Activated CD8-positive, alpha-beta T cell treated with anti-CD3 and anti-CD28 coated beads, Interleukin-2, amount 10 ng/mL, durations not matched to agents 7 days and 5 days (primary cell): ENCODE results near the gene FAM117A. TPM values are rescaled to one million over a fixed set of nuclear protein-coding genes. Genes with fewer than 3 reads are reported as not detected.
A peak's percentile ranks its signal among the peaks of the same experiment; 100 is the strongest.
"Not testable (repeated sequence)": the region's sequence is repeated elsewhere in the genome, so short reads cannot be mapped to it uniquely, and the experiment has no call there.

Source experiments
- ATAC-seq: fragments of 150-1000 bp; cut with Tn5 transposase; one replicate; pipeline ENCODE4 v1.10.0; 2021; ENCODE audit warnings: moderate library complexity
- CTCF ChIA-PET: fragments of 350-600 bp; sonication (Branson Sonifier 250); formaldehyde crosslinking; loops from one replicate; lab custom pipeline; 2021; ENCODE audit warnings: antibody characterized with exemption; lab: Charles Lee
- POLR2A ChIA-PET: fragments of 350-600 bp; sonication (Branson Sonifier 250); formaldehyde crosslinking; loops from one replicate; lab custom pipeline; 2021; ENCODE audit warnings: antibody characterized with exemption; lab: Charles Lee
- DNase-seq: peaks from one replicate; pipeline ENCODE4 v3.0.0-alpha.2; 2020
- H3K27ac Mint-ChIP-seq: one replicate; pipeline ENCODE4 v1.8.0; 2021; ENCODE audit warnings: mild to moderate bottlenecking, mixed read lengths
- H3K27me3 Mint-ChIP-seq: one replicate; pipeline ENCODE4 v1.8.0; 2021; ENCODE audit warnings: low read depth, mixed read lengths
- H3K36me3 Mint-ChIP-seq: one replicate; pipeline ENCODE4 v1.8.0; 2021; ENCODE audit warnings: low read depth, mixed read lengths
- H3K4me1 Mint-ChIP-seq: one replicate; pipeline ENCODE4 v1.8.0; 2021; ENCODE audit warnings: low read depth, mixed read lengths
- H3K4me3 Mint-ChIP-seq: one replicate; pipeline ENCODE4 v1.8.0; 2021; ENCODE audit warnings: mild to moderate bottlenecking, mixed read lengths
- H3K9me3 Mint-ChIP-seq: one replicate; pipeline ENCODE4 v1.8.0; 2022; ENCODE audit warnings: mixed read lengths; ENCODE audit not compliant: insufficient read depth
- total RNA-seq, 2 experiments: library from RNA; stranded (reverse); gene quantifications; one replicate each; pipeline ENCODE4 v1.2.3, GENCODE V29; 2021

FAM117A gene
- total RNA-seq, 2 experiments from 2014 or later, result 20.8 to 23.5 TPM

GRCh38 chr17:49762151-49762941, 1.6 kb downstream of the FAM117A start:
- Mint-ChIP-seq H3K27me3 (peaks cover 18% of the 10 kb centered on the region), H3K4me3 (peak overlapping the region; percentile 88), H3K4me1 (peaks cover 57% of the 10 kb centered on the region), H3K36me3 (peaks cover 19% of the 10 kb centered on the region), H3K9me3 (no peaks in the 10 kb centered on the region), H3K27ac (peak overlapping the region; percentile 87)
- DNase-seq (no peak), ATAC-seq (no peak)
- ChIA-PET CTCF (interaction anchor here (1.3 to 7.2 kb wide), 9 partner anchors 13 to 192 kb away, joined by 3 to 57 read pairs (median 5); partner anchors contain the start of gene SLC35B1), POLR2A (interaction anchor here (1.4 to 4.8 kb wide), 5 partner anchors 14 to 54 kb away, joined by 3 to 47 read pairs (median 25); partner anchors contain the start of genes KAT7 and SLC35B1)

GRCh38 chr17:49760932-49761558, 2.9 kb downstream of the FAM117A start:
- Mint-ChIP-seq H3K36me3 (peaks cover 27% of the 10 kb centered on the region), H3K4me3 (peak overlapping the region; percentile 48), H3K4me1 (peaks cover 68% of the 10 kb centered on the region), H3K27me3 (peaks cover 7% of the 10 kb centered on the region), H3K27ac (peak overlapping the region; percentile 65), H3K9me3 (no peaks in the 10 kb centered on the region)
- ATAC-seq, result no peak
- ChIA-PET POLR2A (interaction anchor here (4.1 to 4.8 kb wide), 3 partner anchors 12 to 52 kb away, joined by 21 to 47 read pairs (median 41); partner anchors contain the start of gene SLC35B1), CTCF (interaction anchor here (1.0 to 7.2 kb wide), 7 partner anchors 12 to 204 kb away, joined by 3 to 57 read pairs (median 3); partner anchors contain the start of gene SLC35B1)
- no peak for DNase-seq

- POLR2A ChIA-PET, result interaction anchor here (0.5 to 4.8 kb wide), 5 partner anchors 12 to 426 kb away, joined by 3 to 47 read pairs (median 10); partner anchors contain the start of gene KAT7
- CTCF ChIA-PET, result interaction anchor here (1.1 to 7.2 kb wide), 4 partner anchors 11 to 55 kb away, joined by 3 to 57 read pairs (median 12); partner anchors contain the start of gene SLC35B1
- Mint-ChIP-seq H3K4me3 (no peak overlapping the region), H3K36me3 (peaks cover 33% of the 10 kb centered on the region), H3K27me3 (no peaks in the 10 kb centered on the region), H3K27ac (no peak overlapping the region), H3K9me3 (no peaks in the 10 kb centered on the region), H3K4me1 (peaks cover 76% of the 10 kb centered on the region)
- no peak for ATAC-seq
- DNase-seq, result no peak
These were observed 3.6 kb downstream of the FAM117A start for GRCh38 chr17:49760296-49760695.

GRCh38 chr17:49759203-49759602, 4.7 kb downstream of the FAM117A start:
- H3K4me3 Mint-ChIP-seq, result no peak overlapping the region
- peaks cover 75% of the 10 kb centered on the region for H3K4me1 Mint-ChIP-seq
- H3K27me3 Mint-ChIP-seq, result no peaks in the 10 kb centered on the region
- POLR2A ChIA-PET, result interaction anchor here (1.5 to 2.3 kb wide), 3 partner anchors 10 to 29 kb away, joined by 5 to 10 read pairs (median 5); partner anchors contain the start of gene KAT7
- H3K27ac Mint-ChIP-seq, result no peak overlapping the region
- no peaks in the 10 kb centered on the region for H3K9me3 Mint-ChIP-seq
- DNase-seq (no peak), ATAC-seq (no peak)
- H3K36me3 Mint-ChIP-seq, result peaks cover 36% of the 10 kb centered on the region
- CTCF ChIA-PET, result interaction anchor here (1.0 to 7.2 kb wide), 3 partner anchors 10 to 237 kb away, joined by 3 to 57 read pairs (median 3); no protein-coding TSS in a partner anchor

GRCh38 chr17:49758464-49759010, 5.4 kb downstream of the FAM117A start:
- not testable (repeated sequence) for DNase-seq, H3K9me3 Mint-ChIP-seq, H3K27ac Mint-ChIP-seq, H3K4me3 Mint-ChIP-seq, ATAC-seq, H3K27me3 Mint-ChIP-seq
- peaks cover 40% of the 10 kb centered on the region for H3K36me3 Mint-ChIP-seq
- CTCF ChIA-PET, result interaction anchor here (1.0 to 7.2 kb wide), 2 partner anchors 10 to 238 kb away, joined by 3 to 57 read pairs; no protein-coding TSS in a partner anchor
- POLR2A ChIA-PET, result interaction anchor here (0.6 to 2.3 kb wide), 4 partner anchors 10 to 220 kb away, joined by 3 to 10 read pairs (median 5); partner anchors contain the start of gene KAT7
- H3K4me1 Mint-ChIP-seq, result peaks cover 80% of the 10 kb centered on the region

GRCh38 chr17:49757151-49757777, 6.7 kb downstream of the FAM117A start:
- ATAC-seq (no peak), DNase-seq (no peak)
- Mint-ChIP-seq H3K36me3 (peaks cover 40% of the 10 kb centered on the region), H3K4me1 (peaks cover 77% of the 10 kb centered on the region), H3K9me3 (no peaks in the 10 kb centered on the region), H3K27me3 (no peaks in the 10 kb centered on the region), H3K4me3 (no peak overlapping the region), H3K27ac (peak overlapping the region; percentile 37)
- ChIA-PET POLR2A (interaction anchor here (1.2 to 2.1 kb wide), 4 partner anchors 10 to 31 kb away, joined by 3 to 7 read pairs (median 6); partner anchors contain the start of gene KAT7), CTCF (interaction anchor here (0.8 to 1.8 kb wide), 5 partner anchors 9 to 49 kb away, joined by 3 to 9 read pairs (median 3); no protein-coding TSS in a partner anchor)

- POLR2A ChIA-PET, result interaction anchor here (1.2 to 2.1 kb wide), 4 partner anchors 9 to 32 kb away, joined by 3 to 7 read pairs (median 6); partner anchors contain the start of gene KAT7
- Mint-ChIP-seq H3K9me3 (no peaks in the 10 kb centered on the region), H3K36me3 (peaks cover 40% of the 10 kb centered on the region), H3K27me3 (no peaks in the 10 kb centered on the region), H3K4me3 (no peak overlapping the region), H3K4me1 (peaks cover 72% of the 10 kb centered on the region), H3K27ac (peak overlapping the region; percentile 37)
- CTCF ChIA-PET, result interaction anchor here (0.8 to 1.8 kb wide), 6 partner anchors 8 to 48 kb away, joined by 3 to 9 read pairs (median 4); no protein-coding TSS in a partner anchor
- ATAC-seq, result no peak
- no peak for DNase-seq
These were observed 7.4 kb downstream of the FAM117A start for GRCh38 chr17:49756323-49757150.

- Mint-ChIP-seq H3K27me3 (no peaks in the 10 kb centered on the region), H3K36me3 (peaks cover 39% of the 10 kb centered on the region), H3K4me3 (no peak overlapping the region), H3K9me3 (no peaks in the 10 kb centered on the region), H3K4me1 (peaks cover 67% of the 10 kb centered on the region), H3K27ac (peak overlapping the region; percentile 64)
- DNase-seq, result no peak
- CTCF ChIA-PET, result interaction anchor here (1.0 to 1.8 kb wide), 3 partner anchors 9 to 14 kb away, joined by 4 to 9 read pairs (median 6); no protein-coding TSS in a partner anchor
- POLR2A ChIA-PET, result interaction anchor here (1.4 to 1.7 kb wide), 2 partner anchors 17 to 33 kb away, joined by 5 to 7 read pairs; partner anchors contain the start of gene KAT7
- ATAC-seq, result no peak
These were observed 8.2 kb downstream of the FAM117A start for GRCh38 chr17:49755663-49756283.

GRCh38 chr17:49753959-49754391, 10.0 kb downstream of the FAM117A start:
- H3K4me1 Mint-ChIP-seq, result peaks cover 65% of the 10 kb centered on the region
- ChIA-PET POLR2A (interaction anchor here (0.8 kb wide), 1 partner anchor 14 kb away, joined by 3 read pairs; no protein-coding TSS in a partner anchor), CTCF (no interaction called here)
- H3K4me3 Mint-ChIP-seq, result no peak overlapping the region
- H3K9me3 Mint-ChIP-seq, result no peaks in the 10 kb centered on the region
- no peak for ATAC-seq
- no peaks in the 10 kb centered on the region for H3K27me3 Mint-ChIP-seq
- peaks cover 34% of the 10 kb centered on the region for H3K36me3 Mint-ChIP-seq
- no peak for DNase-seq
- no peak overlapping the region for H3K27ac Mint-ChIP-seq
